ENCODE measurements around the gene ARPP19.
A peak's percentile ranks its signal among the peaks of the same experiment; 100 is the strongest.

Gene ARPP19

GRCh38 chr15:52509500-52510245, 59.2 kb downstream of the ARPP19 start:
- no peak for DNase-seq

GRCh38 chr15:52506549-52506948, 62.3 kb downstream of the ARPP19 start:
- DNase-seq: no peak

GRCh38 chr15:52505151-52505550, 63.7 kb downstream of the ARPP19 start:
- no peak for DNase-seq

GRCh38 chr15:52503788-52504496, 64.9 kb downstream of the ARPP19 start:
- peak; percentile 43 for DNase-seq

GRCh38 chr15:52502608-52503007, 66.2 kb downstream of the ARPP19 start:
- DNase-seq: no peak

GRCh38 chr15:52499506-52499905, 69.3 kb downstream of the ARPP19 start:
- DNase-seq: no peak

GRCh38 chr15:52498706-52499105, 70.1 kb downstream of the ARPP19 start:
- DNase-seq: peak; percentile 47
